HCT116 (cell line): ENCODE measurements around the gene SIX5. TPM values are rescaled to one million over a fixed set of nuclear protein-coding genes. Genes with fewer than 3 reads are reported as not detected.

Source experiments
- ATAC-seq: fragments of 200-7000 bp; cut with Tn5 transposase; 2 replicates; pipeline ENCODE4 v1.9.1; 2020; ENCODE audit warnings: mild to moderate bottlenecking, moderate library complexity
- BruUV-seq: library from RNA; stranded (reverse); fragments of 400-500 nt; replicated peaks from 2 replicates; lab custom pipeline; 2021; lab: Mats Ljungman, UMichigan
- CTCF ChIA-PET: fragments of 300-600 bp; sonication (Branson Sonifier 250); formaldehyde crosslinking; loops from one replicate; lab custom pipeline; 2021; ENCODE audit warnings: antibody characterized with exemption; lab: Charles Lee
- POLR2A ChIA-PET: fragments of 300-600, 350-600 bp; sonication (Branson Sonifier 250); formaldehyde crosslinking; loops from one replicate; lab custom pipeline; 2021; ENCODE audit warnings: antibody characterized with exemption; lab: Charles Lee
- RAD21 ChIA-PET, 2 experiments: fragments of 300-600 bp; sonication (Branson Sonifier 250); formaldehyde crosslinking; loops; one replicate each; lab custom pipeline; 2023; ENCODE audit warnings: low total read pairs in 2 of 2; ENCODE audit not compliant: uncharacterized antibody in 2 of 2, unreplicated experiment in 2 of 2, low non-redundant PET in 1 of 2; lab: Charles Lee
- DNase-seq: peaks from one replicate; pipeline ENCODE4 v3.0.0-alpha.2; 2010; ENCODE audit warnings: low read depth, low spot score
- H2AFZ ChIP-seq: fragments of 200-600 bp; shearing (Covaris generic), sonication (generic); 2 replicates; pipeline ENCODE4 v1.6.1; 2017; ENCODE audit warnings: low read depth, mixed run types, mixed read lengths, antibody characterized with exemption, low read length; ENCODE audit not compliant: poor library complexity, severe bottlenecking
- H3K27ac ChIP-seq: 2 replicates; pipeline ENCODE4 v1.5.1; 2012; ENCODE audit warnings: low read depth, low read length
- H3K27me3 ChIP-seq: fragments of 200-600 bp; sonication (generic); 2 replicates; pipeline ENCODE4 v1.6.1; 2016; ENCODE audit warnings: mixed run types, low read length, mixed read lengths; ENCODE audit not compliant: insufficient read depth
- H3K36me3 ChIP-seq, 2 experiments: fragments of 200-500 bp in 1 of 2; fragments of 200-600 bp in 1 of 2; sonication (Bioruptor generic) in 1 of 2; sonication (generic) in 1 of 2; 2 replicates each; pipeline versions ENCODE4 v1.5.1 to v1.6.1; 2014 to 2016; ENCODE audit warnings: low read length in 2 of 2, inconsistent platforms in 1 of 2, mixed read lengths in 1 of 2, mixed run types in 1 of 2; ENCODE audit not compliant: insufficient read depth in 2 of 2, control insufficient read depth in 1 of 2
- H3K4me1 ChIP-seq, 2 experiments: fragments of 200-600 bp in 1 of 2; sonication (generic) in 1 of 2; 2 replicates each; pipeline versions ENCODE4 v1.5.1 to v1.6.1; 2012 to 2017; ENCODE audit warnings: low read length in 2 of 2, inconsistent platforms in 1 of 2, mild to moderate bottlenecking in 1 of 2, mixed read lengths in 1 of 2, mixed run types in 1 of 2, moderate library complexity in 1 of 2; ENCODE audit not compliant: insufficient read depth in 2 of 2, control insufficient read depth in 1 of 2
- H3K4me2 ChIP-seq: fragments of 200-600 bp; sonication (generic); 2 replicates; pipeline ENCODE4 v1.6.1; 2017; ENCODE audit warnings: mixed run types, low read length, mixed read lengths
- H3K4me3 ChIP-seq, 2 experiments: fragments of 200-600 bp in 1 of 2; sonication (generic) in 1 of 2; replicated peaks in 1 of 2; 2 replicates each; pipeline ENCODE4 v1.5.1; 2011 to 2016; ENCODE audit warnings: low read length in 2 of 2, control low read depth in 1 of 2, low read depth in 1 of 2, mild to moderate bottlenecking in 1 of 2, mixed read lengths in 1 of 2, mixed run types in 1 of 2
- H3K79me2 ChIP-seq: fragments of 200-600 bp; sonication (generic); 2 replicates; pipeline ENCODE4 v1.6.1; 2017; ENCODE audit warnings: mild to moderate bottlenecking, mixed run types, low read length, moderate library complexity, mixed read lengths; ENCODE audit not compliant: insufficient read depth
- H3K9ac ChIP-seq: fragments of 200-600 bp; sonication (generic); 2 replicates; pipeline ENCODE4 v1.6.1; 2016; ENCODE audit warnings: low read length, mixed read lengths
- H3K9me2 ChIP-seq: fragments of 200-600 bp; sonication (generic), shearing (Covaris generic); 2 replicates; pipeline ENCODE4 v1.6.1; 2017; ENCODE audit warnings: mixed run types, mild to moderate bottlenecking, moderate library complexity; ENCODE audit not compliant: insufficient read depth
- H3K9me3 ChIP-seq, 2 experiments: fragments of 200-500 bp in 1 of 2; fragments of 200-600 bp in 1 of 2; sonication (Bioruptor generic) in 1 of 2; sonication (generic) in 1 of 2; 2 replicates each; pipeline ENCODE4 v1.6.1; 2014 to 2017; ENCODE audit warnings: low read length in 2 of 2, mixed read lengths in 2 of 2, inconsistent platforms in 1 of 2, low read depth in 1 of 2, mild to moderate bottlenecking in 1 of 2, mixed run types in 1 of 2, moderate library complexity in 1 of 2; ENCODE audit not compliant: control insufficient read depth in 1 of 2, insufficient read depth in 1 of 2
- H4K20me1 ChIP-seq: fragments of 200-600 bp; sonication (generic), shearing (Covaris generic); 2 replicates; pipeline ENCODE4 v1.6.1; 2017; ENCODE audit warnings: mixed run types, mild to moderate bottlenecking, moderate library complexity; ENCODE audit not compliant: insufficient read depth
- CBX3 ChIP-seq: IDR thresholded peaks from 2 replicates; pipeline ENCODE4 v1.6.1; 2012; ENCODE audit warnings: low read depth
- EGR1 ChIP-seq: IDR thresholded peaks from 2 replicates; pipeline ENCODE4 v1.6.1; 2012; ENCODE audit warnings: low read depth
- ELF1 ChIP-seq: IDR thresholded peaks from 2 replicates; pipeline ENCODE4 v1.6.1; 2012; ENCODE audit warnings: low read depth, borderline replicate concordance
- EZH2 ChIP-seq: fragments of 200-600 bp; sonication (generic); IDR thresholded peaks from 2 replicates; pipeline ENCODE4 v1.6.1; 2017; ENCODE audit warnings: antibody characterized with exemption, mixed run types
- EZH2phosphoT487 ChIP-seq: fragments of 200-600 bp; IDR thresholded peaks from 2 replicates; pipeline ENCODE4 v1.6.1; 2018; ENCODE audit warnings: antibody characterized with exemption, borderline replicate concordance
- POLR2A ChIP-seq: IDR thresholded peaks from 2 replicates; pipeline ENCODE4 v1.7.0; 2011; ENCODE audit warnings: borderline replicate concordance; ENCODE audit not compliant: insufficient read depth, insufficient read length; ENCODE audit errors: extremely low read depth
- POLR2AphosphoS5 ChIP-seq: IDR thresholded peaks from 2 replicates; pipeline ENCODE4 v1.6.1; 2011; ENCODE audit warnings: mild to moderate bottlenecking, low read depth, low read length, moderate library complexity
- RAD21 ChIP-seq: IDR thresholded peaks from 2 replicates; pipeline ENCODE4 v1.6.1; 2012; ENCODE audit warnings: low read depth, mild to moderate bottlenecking
- SP1 ChIP-seq: IDR thresholded peaks from 2 replicates; pipeline ENCODE4 v1.6.1; 2012; ENCODE audit warnings: low read depth
- TCF7L2 ChIP-seq: IDR thresholded peaks from 2 replicates; pipeline ENCODE4 v1.7.0; 2011; ENCODE audit warnings: borderline replicate concordance, inconsistent platforms; ENCODE audit not compliant: insufficient read depth, insufficient read length; ENCODE audit errors: extremely low read depth
- YY1 ChIP-seq: IDR thresholded peaks from 2 replicates; pipeline ENCODE4 v1.6.1; 2011; ENCODE audit warnings: low read length, low read depth, moderate library complexity, mild to moderate bottlenecking; ENCODE audit not compliant: insufficient replicate concordance; ENCODE audit errors: extremely low read depth
- intact Hi-C: fragments of 100-400 bp; cut with micrococcal nuclease; formaldehyde crosslinking; loops from 2 replicates; pipeline ENCODE4 v1.10.0; 2022
- total RNA-seq: library from RNA; stranded (reverse); gene quantifications from one replicate; pipeline ENCODE4 v1.2.1, GENCODE V29; 2021; ENCODE audit not compliant: unreplicated experiment
- TF ChIP-seq, protein P1 (sequence below), 3 experiments: fragments of 200-600 bp in 1 of 3; sonication (generic) in 1 of 3; IDR thresholded peaks in 2 of 3; conservative IDR thresholded peaks in 1 of 3; 2 replicates each; pipeline ENCODE4 v1.5.1; 2012 to 2017; ENCODE audit warnings: low read depth in 2 of 3, low read length in 2 of 3, antibody characterized with exemption in 1 of 3, borderline replicate concordance in 1 of 3, control low read depth in 1 of 3, mild to moderate bottlenecking in 1 of 3, mixed read lengths in 1 of 3, mixed run types in 1 of 3, moderate library complexity in 1 of 3; ENCODE audit not compliant: insufficient read depth in 1 of 3
- TF ChIP-seq, protein P2 (sequence below): IDR thresholded peaks from 2 replicates; pipeline ENCODE4 v1.6.1; 2012

Gene SIX5
- total RNA-seq, 1 experiment from 2014 or later: 18.3 TPM

DNA sequence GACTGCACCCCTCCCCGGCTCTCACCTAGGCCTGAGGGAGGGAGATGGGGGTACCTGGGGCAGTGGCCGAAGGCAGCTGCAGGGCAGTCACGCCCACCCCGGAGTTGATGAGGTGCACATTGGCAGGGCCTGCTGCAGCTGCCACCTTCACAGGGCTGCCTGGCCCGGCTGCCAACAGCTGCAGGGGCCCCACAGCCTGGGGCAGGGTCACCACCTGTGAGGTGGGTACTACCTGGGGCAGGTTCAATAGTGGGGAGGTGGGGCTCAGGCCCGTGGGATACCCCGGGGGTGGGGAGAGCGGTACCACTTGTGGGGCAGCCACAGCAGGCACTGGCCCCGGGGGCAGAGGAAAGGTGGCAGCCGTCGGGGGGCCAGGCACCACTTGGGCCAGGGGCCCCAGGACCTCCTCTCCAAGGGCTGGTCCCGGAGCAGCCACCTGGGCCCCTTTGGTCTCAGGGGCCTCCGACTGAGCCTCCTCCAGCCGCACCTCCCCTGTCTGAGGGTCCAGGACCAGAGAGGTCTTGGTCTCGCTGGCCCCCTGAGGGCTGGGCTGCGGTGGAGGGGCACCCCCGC lies 2.7 kb downstream of the SIX5 start:
- TF ChIP-seq EGR1 (no peak), POLR2AphosphoS5 (no peak)
- Histone ChIP-seq H3K27me3 (no peaks in the 10 kb centered on the region), H3K9me3 (no peaks in the 10 kb centered on the region), H3K4me1 (peaks cover 14 to 47% of the 10 kb centered on the region in 2 experiments), H3K9ac (0 out of 2 replicates have a peak overlapping the region, but pooled peaks have one; percentile 84), H4K20me1 (no peaks in the 10 kb centered on the region), H3K4me3 (no peak overlapping the region; a peak in 1 of 4 replicates), H3K9me2 (no peaks in the 10 kb centered on the region), H3K79me2 (no peaks in the 10 kb centered on the region), H3K27ac (peak overlapping the region; percentile 98), H2AFZ (no peak overlapping the region), H3K36me3 (no peaks in the 10 kb centered on the region), H3K4me2 (peak overlapping the region; percentile 92)
- POLR2A ChIA-PET: no interaction called here
- CTCF ChIA-PET: no interaction called here
- RAD21 ChIA-PET: interaction anchor here in 1 of 2 experiments (0.5 kb wide), 1 partner anchor 13 kb away, joined by 3 read pairs; no protein-coding TSS in a partner anchor
- no TSS peak for BruUV-seq
- intact Hi-C loops: no loop called here
- ATAC-seq (no peak), DNase-seq (no peak)

DNA sequence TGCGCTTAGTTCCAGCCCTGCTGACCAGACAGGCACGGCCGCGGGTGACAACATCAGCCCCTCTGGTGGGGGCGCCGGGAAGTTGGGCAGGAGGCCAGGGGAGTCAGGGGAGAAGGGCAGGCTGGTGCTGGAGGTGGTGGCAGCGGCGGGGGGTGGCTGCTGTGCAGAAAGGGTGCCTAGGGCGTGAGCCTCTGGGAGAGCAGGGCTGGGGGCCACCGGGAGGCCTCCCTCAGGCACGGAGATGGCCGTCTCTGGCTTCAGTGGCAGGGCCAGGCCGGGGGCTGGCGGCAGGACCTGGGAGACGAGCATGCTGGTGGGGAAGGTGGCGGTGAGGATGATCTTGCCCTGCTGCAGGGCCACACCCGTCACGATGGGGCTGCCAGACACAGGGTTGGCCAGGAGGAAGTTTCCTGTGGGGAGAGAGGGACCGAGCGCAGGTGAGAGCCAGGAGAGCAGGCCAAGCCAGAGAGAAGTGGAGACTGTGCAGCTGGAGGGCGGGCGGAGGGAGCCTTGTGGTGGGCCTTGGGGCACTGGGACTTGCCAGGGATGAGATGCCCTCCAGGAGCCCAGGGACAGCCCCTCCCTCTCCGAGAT lies 3.3 kb downstream of the SIX5 start:
- RAD21 ChIA-PET: no interaction called here
- CTCF ChIA-PET: no interaction called here
- Histone ChIP-seq H3K9me2 (no peaks in the 10 kb centered on the region), H3K4me1 (peaks cover 10 to 41% of the 10 kb centered on the region in 2 experiments), H4K20me1 (no peaks in the 10 kb centered on the region), H3K4me2 (no peak overlapping the region), H2AFZ (no peak overlapping the region), H3K36me3 (no peaks in the 10 kb centered on the region), H3K4me3 (no peak overlapping the region), H3K27ac (no peak overlapping the region; the same call in 1 of the 2 replicates), H3K9me3 (no peaks in the 10 kb centered on the region), H3K27me3 (no peaks in the 10 kb centered on the region), H3K9ac (no peak overlapping the region), H3K79me2 (no peaks in the 10 kb centered on the region)
- POLR2A ChIA-PET: no interaction called here
- TF ChIP-seq, protein P1, sequence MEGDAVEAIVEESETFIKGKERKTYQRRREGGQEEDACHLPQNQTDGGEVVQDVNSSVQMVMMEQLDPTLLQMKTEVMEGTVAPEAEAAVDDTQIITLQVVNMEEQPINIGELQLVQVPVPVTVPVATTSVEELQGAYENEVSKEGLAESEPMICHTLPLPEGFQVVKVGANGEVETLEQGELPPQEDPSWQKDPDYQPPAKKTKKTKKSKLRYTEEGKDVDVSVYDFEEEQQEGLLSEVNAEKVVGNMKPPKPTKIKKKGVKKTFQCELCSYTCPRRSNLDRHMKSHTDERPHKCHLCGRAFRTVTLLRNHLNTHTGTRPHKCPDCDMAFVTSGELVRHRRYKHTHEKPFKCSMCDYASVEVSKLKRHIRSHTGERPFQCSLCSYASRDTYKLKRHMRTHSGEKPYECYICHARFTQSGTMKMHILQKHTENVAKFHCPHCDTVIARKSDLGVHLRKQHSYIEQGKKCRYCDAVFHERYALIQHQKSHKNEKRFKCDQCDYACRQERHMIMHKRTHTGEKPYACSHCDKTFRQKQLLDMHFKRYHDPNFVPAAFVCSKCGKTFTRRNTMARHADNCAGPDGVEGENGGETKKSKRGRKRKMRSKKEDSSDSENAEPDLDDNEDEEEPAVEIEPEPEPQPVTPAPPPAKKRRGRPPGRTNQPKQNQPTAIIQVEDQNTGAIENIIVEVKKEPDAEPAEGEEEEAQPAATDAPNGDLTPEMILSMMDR (IDR thresholded peaks at IDR 0.05 in 2 of 3, conservative IDR thresholded peaks at IDR 0.05 in 1 of 3; ENCODE audit: borderline replicate concordance in 1 of 3, insufficient read depth in 1 of 3, low read depth in 2 of 3, low read length in 2 of 3): no peak
- no peak for TF ChIP-seq ELF1
- TF ChIP-seq EZH2phosphoT487: no peak
- TF ChIP-seq TCF7L2: no peak
- no peak for TF ChIP-seq YY1
- TF ChIP-seq POLR2AphosphoS5: no peak
- TF ChIP-seq, protein P2, sequence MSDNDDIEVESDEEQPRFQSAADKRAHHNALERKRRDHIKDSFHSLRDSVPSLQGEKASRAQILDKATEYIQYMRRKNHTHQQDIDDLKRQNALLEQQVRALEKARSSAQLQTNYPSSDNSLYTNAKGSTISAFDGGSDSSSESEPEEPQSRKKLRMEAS: no peak
- TF ChIP-seq EZH2: no peak
- no peak for TF ChIP-seq CBX3
- no peak for TF ChIP-seq POLR2A
- no peak for TF ChIP-seq SP1
- TF ChIP-seq RAD21: no peak
- no peak for DNase-seq
- intact Hi-C loops: no loop called here
- ATAC-seq: no peak
- no TSS peak for BruUV-seq
